Glomerular visceral epithelial cell (primary cell): Measurements from ENCODE around the gene FCN2.

ENCODE experiments used
- DNase-seq: peaks from one replicate; pipeline ENCODE4 v3.0.0-alpha.2; 2016; ENCODE audit errors: extremely low spot score

The FCN2 gene

DNA sequence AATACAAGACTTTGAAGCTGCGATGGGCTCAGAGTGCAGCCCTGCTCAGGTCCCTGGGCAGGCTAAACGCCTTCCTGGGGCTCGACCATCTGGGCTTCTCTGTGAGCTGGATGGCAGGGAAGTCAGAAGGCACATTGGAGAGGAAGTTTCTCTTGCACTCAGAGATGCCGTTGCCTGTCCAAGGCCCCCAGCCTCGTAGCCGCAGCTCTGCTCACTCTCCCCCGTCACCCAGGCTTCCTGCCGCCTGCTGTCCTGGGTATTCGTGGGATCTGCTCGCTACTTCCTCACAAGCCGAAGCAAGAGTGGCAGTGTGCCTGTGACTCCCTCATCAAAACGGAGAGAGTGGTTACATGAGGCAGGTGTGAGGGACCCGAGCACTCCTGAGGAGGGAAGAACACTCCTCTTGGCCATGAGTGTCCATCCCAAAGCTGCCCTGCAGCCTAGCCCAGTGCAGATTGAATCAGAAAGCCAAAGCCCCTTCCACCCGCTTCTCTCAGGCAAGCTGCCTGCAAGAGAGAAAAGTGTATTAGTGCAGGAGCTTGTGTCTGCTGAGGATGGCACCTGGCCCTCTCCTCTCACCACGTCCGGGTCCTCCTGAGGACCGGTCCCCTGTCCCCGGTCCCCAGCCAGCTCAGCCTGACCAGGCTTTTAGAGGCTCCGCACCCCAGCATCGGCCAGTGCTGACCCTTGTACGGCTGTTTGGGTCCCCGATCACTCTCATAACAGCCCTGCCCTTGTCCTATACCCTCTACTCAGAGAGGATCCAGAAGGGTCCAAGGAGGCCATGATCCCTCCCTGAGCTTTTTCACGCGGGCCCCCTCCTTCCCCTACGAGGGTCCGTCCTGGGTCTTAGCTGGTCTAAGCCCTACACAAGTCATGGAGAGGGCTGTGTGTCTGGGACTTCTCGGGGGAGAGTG is 7.3 kb downstream of the FCN2 start:
- no peak for DNase-seq

GRCh38 chr9:134888603-134889190 is 8.1 kb downstream of the FCN2 start:
- DNase-seq = no peak

DNA sequence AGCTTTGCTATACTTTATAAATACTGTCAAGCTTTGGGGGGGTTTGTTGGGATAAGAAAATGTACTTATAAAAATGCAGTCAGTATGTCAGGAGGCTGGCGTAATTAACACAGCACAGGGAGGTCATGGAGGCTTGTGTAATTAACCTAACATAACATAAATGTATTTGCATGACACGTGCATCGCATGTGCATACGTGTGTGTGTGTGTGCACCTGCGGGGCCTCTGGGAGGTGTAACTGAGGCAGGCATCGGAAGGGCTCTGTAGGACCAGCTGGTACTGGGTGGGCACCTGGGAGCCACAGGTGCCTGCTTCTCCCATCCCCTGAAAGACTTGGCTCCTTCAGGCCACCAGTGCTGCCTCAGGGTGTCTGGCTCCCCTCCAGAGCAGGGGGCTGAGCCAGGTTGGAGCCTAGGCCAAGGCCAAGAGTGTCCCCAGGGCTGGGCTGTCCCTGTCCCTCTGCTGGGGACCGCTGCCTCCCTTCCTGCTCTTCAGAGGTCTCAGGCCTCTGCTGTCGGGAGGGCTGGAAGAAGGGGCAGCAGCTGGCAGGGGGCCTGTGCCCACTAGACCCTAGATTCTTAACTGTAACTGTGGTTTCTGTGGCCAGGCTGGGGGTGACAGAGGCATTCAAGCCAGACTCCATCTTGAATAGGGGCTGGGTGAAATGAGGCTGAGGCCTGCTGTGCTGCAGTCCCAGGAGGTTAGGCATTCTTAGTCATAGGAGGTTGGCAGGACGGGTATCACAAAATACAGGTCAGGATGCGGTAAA is 9.0 kb downstream of the FCN2 start:
- no peak for DNase-seq

DNA sequence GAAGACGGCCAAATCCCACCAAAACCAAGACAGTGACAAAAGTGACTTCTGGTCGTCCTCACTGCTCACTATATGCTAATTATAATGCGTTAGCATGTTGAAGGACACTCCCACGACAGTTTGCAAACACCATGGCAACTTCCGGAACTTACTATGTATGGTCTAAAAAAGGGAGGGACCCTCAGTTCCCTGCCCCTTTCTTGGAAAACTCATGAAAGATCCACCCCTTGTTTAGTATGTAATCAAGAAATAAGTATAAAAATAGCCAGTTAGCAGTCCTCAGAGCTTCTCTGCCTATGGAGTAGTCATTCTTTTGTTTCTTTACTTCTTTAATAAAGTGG is 9.5 kb downstream of the FCN2 start:
- no peak for DNase-seq

DNA sequence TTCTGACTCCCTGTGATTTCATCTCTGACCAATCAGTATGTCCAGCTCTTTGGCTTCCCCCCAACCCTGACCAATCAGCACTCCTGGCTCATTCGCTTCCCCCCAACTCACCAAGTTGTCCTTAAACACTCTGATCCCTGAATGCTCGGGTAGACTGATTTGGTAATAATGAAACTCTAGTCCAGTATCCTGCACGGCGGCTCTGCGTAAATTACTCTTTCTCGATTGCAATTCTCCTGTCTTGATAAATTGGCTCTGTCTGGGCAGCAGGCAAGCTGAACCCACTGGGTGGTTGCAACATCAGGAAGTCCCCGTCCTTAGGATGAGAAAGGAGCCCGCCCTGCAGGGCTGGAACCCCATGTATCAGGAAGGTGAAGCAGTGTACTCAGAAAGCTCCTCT is 10.4 kb downstream of the FCN2 start:
- no peak for DNase-seq

- no peak for DNase-seq
Measured at GRCh38 chr9:134891713-134892112, 11.1 kb downstream of the FCN2 start.

DNA sequence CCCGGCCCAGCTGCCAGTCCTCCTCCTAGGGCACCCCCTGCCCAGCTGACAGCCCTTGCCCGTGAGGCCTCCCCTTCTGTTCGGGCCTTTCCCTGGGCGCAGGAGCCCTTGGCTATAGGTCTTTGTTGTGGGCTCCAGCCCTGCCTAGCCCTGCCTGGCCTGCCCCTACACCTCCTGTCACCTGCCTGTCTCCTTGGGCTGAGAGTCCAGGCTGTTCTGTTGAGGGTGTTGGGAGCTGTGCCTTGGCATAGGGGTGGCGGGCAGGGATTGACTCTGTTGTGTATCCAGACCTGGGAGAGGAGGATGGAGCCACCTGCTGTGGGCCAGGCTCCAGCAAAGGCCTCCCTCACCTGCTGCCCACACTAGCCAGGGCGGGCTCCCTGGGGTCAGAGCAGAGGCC is 11.6 kb downstream of the FCN2 start:
- no peak for DNase-seq

DNA sequence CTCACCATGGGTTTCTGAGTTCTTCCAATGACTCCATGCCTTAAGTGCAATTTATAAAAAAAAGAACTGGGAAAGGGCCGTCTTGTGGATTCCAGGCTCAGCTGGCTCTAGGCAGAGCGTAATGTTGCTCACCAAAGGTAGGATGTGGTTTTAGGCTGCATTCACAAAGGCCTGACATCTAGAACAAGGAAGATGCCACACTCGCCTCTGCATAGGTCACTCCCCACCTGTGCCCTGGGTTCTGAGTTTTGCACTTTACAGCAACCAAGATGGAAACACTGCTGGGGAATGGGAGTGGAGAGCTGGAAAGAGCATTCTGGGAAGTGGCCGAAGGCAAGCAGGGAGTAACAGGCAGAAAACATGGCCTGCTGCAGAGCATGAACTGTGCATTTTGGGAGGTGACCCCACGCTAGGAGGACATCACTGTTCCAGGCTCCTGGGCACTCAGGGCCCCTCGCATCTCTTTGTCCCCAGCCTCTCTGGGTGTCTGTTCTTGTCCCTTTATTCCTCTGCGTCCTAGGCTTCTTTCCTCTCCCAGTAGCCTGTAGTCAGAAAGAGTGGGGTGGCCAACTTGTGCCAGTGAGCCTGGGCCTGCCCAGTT is 12.3 kb downstream of the FCN2 start:
- DNase-seq = no peak

GRCh38 chr9:134894136-134894860 is 13.7 kb downstream of the FCN2 start:
- no peak for DNase-seq

DNA sequence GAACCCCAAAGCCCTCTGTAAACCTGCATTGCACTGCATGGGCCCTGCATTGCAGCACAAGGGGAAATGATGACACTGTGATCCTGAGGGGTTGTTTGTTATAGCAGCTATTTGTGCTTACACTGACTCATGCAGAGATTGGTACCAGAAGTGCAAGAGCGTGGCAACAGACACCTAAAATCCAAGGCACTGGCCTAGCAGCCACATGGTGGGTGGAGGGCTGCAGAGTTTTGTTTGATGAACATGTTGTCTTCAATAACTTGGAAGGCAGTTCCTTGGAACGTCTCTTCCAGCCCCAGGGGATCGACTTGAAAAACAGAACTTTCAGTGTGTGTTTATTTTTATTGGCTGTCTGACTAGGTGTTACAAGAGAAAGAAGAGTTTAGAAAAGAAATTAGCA is 14.5 kb downstream of the FCN2 start:
- DNase-seq = no peak

DNA sequence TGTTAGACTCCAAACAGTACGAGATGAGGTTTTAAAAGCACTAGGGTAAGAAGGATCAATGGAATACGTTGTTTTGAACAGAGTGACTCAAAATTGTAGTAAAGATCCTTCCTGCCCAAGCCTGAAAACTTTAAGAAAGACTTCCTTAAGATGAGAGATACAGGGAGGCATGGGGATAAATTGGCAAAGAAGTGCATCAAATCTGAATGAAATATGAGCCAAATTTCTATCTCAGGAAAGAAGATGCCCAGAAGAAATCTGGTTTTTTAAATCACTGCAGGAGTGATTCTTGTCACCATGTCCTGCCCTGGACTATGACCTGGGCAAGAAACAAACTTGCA is 14.9 kb downstream of the FCN2 start:
- DNase-seq = no peak

- DNase-seq = peak; percentile 35
Measured at GRCh38 chr9:134895908-134896833, 15.6 kb downstream of the FCN2 start.

GRCh38 chr9:134896834-134897583 is 16.4 kb downstream of the FCN2 start:
- no peak for DNase-seq

- DNase-seq = no peak
Measured at GRCh38 chr9:134897584-134898170, 17.1 kb downstream of the FCN2 start.

DNA sequence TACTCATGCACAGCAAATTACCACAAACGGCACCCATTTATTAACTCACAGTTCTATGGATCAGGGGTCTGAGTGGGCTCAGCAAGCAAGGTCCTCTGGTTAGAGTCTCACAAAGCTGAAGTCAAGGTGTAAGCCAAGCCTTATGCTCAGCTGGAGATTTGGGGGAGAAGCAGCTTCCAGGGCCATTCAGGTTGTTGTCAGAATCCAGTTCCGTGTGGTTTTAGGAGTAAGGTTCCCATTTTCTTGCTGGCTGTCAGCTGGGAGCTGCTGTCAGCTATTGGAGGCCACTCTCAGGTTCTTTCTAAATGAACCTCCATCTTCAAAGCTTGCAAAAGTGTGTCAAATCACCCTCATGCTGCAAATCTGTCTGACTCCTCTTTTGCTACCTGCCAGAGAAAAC is 17.7 kb downstream of the FCN2 start:
- DNase-seq = no peak

DNA sequence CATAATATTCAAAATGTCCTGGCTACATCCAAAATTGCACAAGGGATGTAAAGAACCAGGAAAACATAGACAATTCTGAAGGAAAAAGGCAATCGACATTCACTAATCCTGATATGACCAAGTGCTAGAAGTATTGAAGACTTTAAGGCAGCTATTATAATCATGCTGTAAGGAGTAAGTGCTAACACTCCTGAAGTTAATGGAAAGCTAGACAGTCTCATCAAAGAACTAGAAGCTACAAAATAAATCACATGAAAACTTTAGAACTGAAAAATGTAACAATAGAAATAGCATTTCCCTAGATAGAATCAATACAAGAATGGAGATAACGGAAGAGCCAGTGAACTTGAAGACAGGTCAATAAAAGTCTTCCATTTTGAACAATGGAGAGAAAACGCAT is 18.6 kb downstream of the FCN2 start:
- DNase-seq = no peak

GRCh38 chr9:134899818-134900217 is 19.2 kb downstream of the FCN2 start:
- DNase-seq = no peak

DNA sequence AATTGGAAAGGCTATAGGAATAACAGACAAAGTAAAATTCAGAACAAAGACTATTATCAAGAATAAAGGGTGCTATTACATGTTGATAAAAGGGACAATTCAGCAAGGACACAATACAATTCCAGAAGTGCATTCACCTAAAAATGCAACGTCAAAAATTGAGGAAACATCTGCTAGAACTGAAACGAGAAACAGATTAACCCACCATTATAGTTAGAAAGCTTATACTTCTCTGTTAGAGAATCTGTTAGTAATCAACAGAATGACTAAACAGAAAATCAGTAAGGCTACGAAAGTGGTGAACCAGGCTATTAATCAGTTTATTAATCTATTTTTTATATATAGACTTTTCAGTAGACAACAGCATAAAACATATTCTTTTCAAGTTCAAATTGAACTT is 22.3 kb downstream of the FCN2 start:
- no peak for DNase-seq

DNA sequence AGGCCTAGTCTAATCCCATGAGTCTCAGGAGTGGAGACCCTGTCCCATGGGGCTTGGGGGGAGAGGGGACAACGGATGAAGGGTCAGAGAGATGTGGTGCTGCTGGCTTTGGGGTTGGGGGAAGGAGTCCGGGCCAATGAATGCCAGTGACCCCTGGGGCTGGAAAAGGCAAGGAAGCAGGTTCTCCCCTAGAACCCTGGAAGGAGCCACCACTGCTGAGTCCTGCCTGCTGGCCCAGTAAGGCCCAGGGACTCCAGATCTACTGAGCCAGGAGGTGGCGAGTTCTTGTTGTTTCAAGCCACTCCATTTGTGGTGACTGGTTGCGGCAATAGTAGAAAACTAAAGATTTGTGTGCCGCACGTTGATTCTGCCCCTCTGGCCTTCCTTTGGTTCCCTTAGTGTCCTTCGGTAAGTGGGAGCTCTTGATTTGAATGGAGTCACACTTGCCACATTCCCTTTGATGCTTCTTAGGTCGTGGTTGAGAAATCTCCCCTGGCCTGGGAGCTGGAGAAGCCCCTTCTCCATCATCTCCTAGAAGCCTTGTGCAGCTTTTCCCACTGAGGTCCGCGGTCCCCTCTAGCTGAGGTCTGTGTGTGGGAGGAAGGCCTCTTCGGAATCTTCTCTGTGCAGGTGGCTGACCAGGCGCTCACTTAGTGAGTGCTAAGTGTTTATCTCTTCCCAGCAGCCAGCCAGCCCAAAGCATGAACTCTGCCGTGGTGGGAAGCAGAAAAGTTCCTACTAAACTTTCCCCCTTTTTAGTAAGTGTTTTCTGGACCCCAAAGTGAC is 28.1 kb downstream of the FCN2 start:
- no peak for DNase-seq
